Neural cell (in vitro differentiated cells): ENCODE measurements around the gene GSK3B. TPM values are rescaled to one million over a fixed set of nuclear protein-coding genes. Genes with fewer than 3 reads are reported as not detected.

Experiments used
- H2AFZ ChIP-seq: fragments of 200-600, 300-800 bp; sonication (generic), shearing (Covaris generic); 2 replicates; pipeline ENCODE4 v1.6.0; 2014; ENCODE audit warnings: low read depth, mild to moderate bottlenecking, antibody characterized with exemption, low read length, moderate library complexity
- H3F3A ChIP-seq: fragments of 200-600 bp; shearing (Covaris generic); 2 replicates; pipeline ENCODE4 v1.6.1; 2016; ENCODE audit warnings: mild to moderate bottlenecking, moderate library complexity, mixed read lengths, antibody characterized with exemption, low read length; ENCODE audit not compliant: insufficient read depth, poor library complexity, severe bottlenecking
- H3K27ac ChIP-seq: fragments of 200-600, 300-800 bp; sonication (generic), shearing (Covaris generic); 2 replicates; pipeline ENCODE4 v1.5.1; 2014; ENCODE audit warnings: mild to moderate bottlenecking, low read length, moderate library complexity
- H3K27me3 ChIP-seq: fragments of 300-800, 200-600 bp; sonication (generic), shearing (Covaris generic); 2 replicates; pipeline ENCODE4 v1.6.0; 2014; ENCODE audit warnings: mild to moderate bottlenecking, low read depth, low read length, moderate library complexity; ENCODE audit not compliant: insufficient read depth
- H3K36me3 ChIP-seq: fragments of 300-800, 200-600 bp; sonication (generic), shearing (Covaris generic); 2 replicates; pipeline ENCODE4 v1.5.1; 2014; ENCODE audit warnings: mild to moderate bottlenecking, antibody characterized with exemption, low read length, moderate library complexity; ENCODE audit not compliant: insufficient read depth
- H3K4me2 ChIP-seq: fragments of 300-800, 200-600 bp; sonication (generic), shearing (Covaris generic); 2 replicates; pipeline ENCODE4 v1.6.0; 2014; ENCODE audit warnings: mild to moderate bottlenecking, low read length
- H3K4me3 ChIP-seq: fragments of 300-800, 200-600 bp; sonication (generic), shearing (Covaris generic); 2 replicates; pipeline ENCODE4 v1.5.1; 2014; ENCODE audit warnings: mild to moderate bottlenecking, low read length, moderate library complexity
- H3K79me2 ChIP-seq: fragments of 200-600 bp; shearing (Covaris generic); replicated peaks from 2 replicates; pipeline ENCODE4 v1.6.0; 2014; ENCODE audit warnings: mild to moderate bottlenecking, low read length, moderate library complexity; ENCODE audit not compliant: insufficient read depth
- H3K9ac ChIP-seq: fragments of 300-800, 200-600 bp; sonication (generic), shearing (Covaris generic); 2 replicates; pipeline ENCODE4 v1.6.1; 2016; ENCODE audit warnings: mild to moderate bottlenecking, low read length, mixed read lengths
- H3K9me2 ChIP-seq: fragments of 200-600 bp; shearing (Covaris generic); 2 replicates; pipeline ENCODE4 v1.6.1; 2016; ENCODE audit warnings: mild to moderate bottlenecking, low read length, mixed read lengths; ENCODE audit not compliant: insufficient read depth
- H3K9me3 ChIP-seq: fragments of 200-600, 300-800 bp; sonication (generic), shearing (Covaris generic); 2 replicates; pipeline ENCODE4 v1.6.1; 2016; ENCODE audit warnings: mild to moderate bottlenecking, mixed run types, low read length, moderate library complexity, mixed read lengths
- H4K20me1 ChIP-seq: fragments of 200-600 bp; shearing (Covaris generic); 2 replicates; pipeline ENCODE4 v1.6.1; 2016; ENCODE audit warnings: mild to moderate bottlenecking, mixed run types; ENCODE audit not compliant: insufficient read depth
- EP300 ChIP-seq: fragments of 450-650 bp; conservative IDR thresholded peaks from 2 replicates; pipeline ENCODE4 v1.6.1; 2014; ENCODE audit warnings: antibody characterized with exemption, mild to moderate bottlenecking, moderate library complexity; ENCODE audit not compliant: poor library complexity, severe bottlenecking
- EZH2 ChIP-seq: fragments of 200-600, 300-800 bp; shearing (Covaris generic), sonication (generic); IDR thresholded peaks from 2 replicates; pipeline ENCODE4 v1.6.1; 2014; ENCODE audit warnings: antibody characterized with exemption, low read length, borderline replicate concordance, mild to moderate bottlenecking; ENCODE audit not compliant: insufficient read depth, poor library complexity, severe bottlenecking
- MXI1 ChIP-seq: fragments of 450-650 bp; conservative IDR thresholded peaks from 2 replicates; pipeline ENCODE4 v1.6.1; 2014; ENCODE audit warnings: antibody characterized with exemption, mild to moderate bottlenecking; ENCODE audit not compliant: poor library complexity, severe bottlenecking
- POLR2AphosphoS5 ChIP-seq: IDR thresholded peaks from 2 replicates; pipeline ENCODE4 v1.6.1; 2012
- RAD21 ChIP-seq: fragments of 450-650 bp; conservative IDR thresholded peaks from 2 replicates; pipeline ENCODE4 v1.6.1; 2014; ENCODE audit warnings: antibody characterized with exemption, mild to moderate bottlenecking, moderate library complexity
- SMC3 ChIP-seq: fragments of 450-650 bp; conservative IDR thresholded peaks from 2 replicates; pipeline ENCODE4 v1.6.1; 2014; ENCODE audit warnings: antibody characterized with exemption, mild to moderate bottlenecking, moderate library complexity; ENCODE audit not compliant: poor library complexity
- TAF1 ChIP-seq: IDR thresholded peaks from 2 replicates; pipeline ENCODE4 v1.6.1; 2012; ENCODE audit warnings: low read depth
- polyA plus RNA-seq: library from polyadenylated mRNA; depleted of rRNA; stranded (reverse); fragments of >200 nt; gene quantifications from 2 replicates; pipeline ENCODE4 v1.2.3, GENCODE V29; 2014
- TF ChIP-seq, protein P1 (sequence below): IDR thresholded peaks from 2 replicates; pipeline ENCODE4 v1.6.1; 2012; ENCODE audit warnings: borderline replicate concordance
- TF ChIP-seq, protein P2 (sequence below): fragments of 450-650 bp; IDR thresholded peaks from 2 replicates; pipeline ENCODE4 v1.5.1; 2014; ENCODE audit warnings: antibody characterized with exemption, mild to moderate bottlenecking, moderate library complexity; ENCODE audit not compliant: poor library complexity, severe bottlenecking

Gene GSK3B
- polyA plus RNA-seq, 1 donor from 2014 or later = 48.5 TPM

DNA sequence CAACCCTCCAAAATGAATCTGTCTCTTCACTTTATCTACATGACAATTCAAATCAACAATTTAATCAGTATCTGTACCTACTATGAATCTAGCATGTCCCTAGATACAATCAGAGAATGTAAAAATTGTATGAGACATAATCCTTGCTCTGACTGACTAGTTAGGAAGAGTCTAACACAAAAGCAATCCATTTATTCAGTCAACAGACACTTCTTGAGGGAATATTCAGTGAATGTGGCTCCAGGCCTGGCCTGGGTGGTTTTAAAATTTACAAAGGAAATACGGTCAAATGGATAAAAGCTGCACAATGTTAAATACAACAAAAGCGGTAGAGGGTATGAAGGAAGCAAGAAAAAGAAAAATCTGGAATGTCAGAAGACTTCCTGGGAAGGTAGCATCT lies 45.2 kb downstream of the GSK3B start:
- Histone ChIP-seq H3K4me2 (no peak overlapping the region), H3K9ac (no peak overlapping the region), H3K9me3 (no peaks in the 10 kb centered on the region), H3K27me3 (no peaks in the 10 kb centered on the region), H3K36me3 (no peaks in the 10 kb centered on the region), H3K9me2 (no peaks in the 10 kb centered on the region), H4K20me1 (peaks cover 12% of the 10 kb centered on the region), H3K4me3 (no peak overlapping the region), H3K79me2 (peaks cover 90% of the 10 kb centered on the region), H3F3A (peaks cover 4% of the 10 kb centered on the region), H3K27ac (no peak overlapping the region), H2AFZ (no peak overlapping the region)
- TF ChIP-seq, protein P1, sequence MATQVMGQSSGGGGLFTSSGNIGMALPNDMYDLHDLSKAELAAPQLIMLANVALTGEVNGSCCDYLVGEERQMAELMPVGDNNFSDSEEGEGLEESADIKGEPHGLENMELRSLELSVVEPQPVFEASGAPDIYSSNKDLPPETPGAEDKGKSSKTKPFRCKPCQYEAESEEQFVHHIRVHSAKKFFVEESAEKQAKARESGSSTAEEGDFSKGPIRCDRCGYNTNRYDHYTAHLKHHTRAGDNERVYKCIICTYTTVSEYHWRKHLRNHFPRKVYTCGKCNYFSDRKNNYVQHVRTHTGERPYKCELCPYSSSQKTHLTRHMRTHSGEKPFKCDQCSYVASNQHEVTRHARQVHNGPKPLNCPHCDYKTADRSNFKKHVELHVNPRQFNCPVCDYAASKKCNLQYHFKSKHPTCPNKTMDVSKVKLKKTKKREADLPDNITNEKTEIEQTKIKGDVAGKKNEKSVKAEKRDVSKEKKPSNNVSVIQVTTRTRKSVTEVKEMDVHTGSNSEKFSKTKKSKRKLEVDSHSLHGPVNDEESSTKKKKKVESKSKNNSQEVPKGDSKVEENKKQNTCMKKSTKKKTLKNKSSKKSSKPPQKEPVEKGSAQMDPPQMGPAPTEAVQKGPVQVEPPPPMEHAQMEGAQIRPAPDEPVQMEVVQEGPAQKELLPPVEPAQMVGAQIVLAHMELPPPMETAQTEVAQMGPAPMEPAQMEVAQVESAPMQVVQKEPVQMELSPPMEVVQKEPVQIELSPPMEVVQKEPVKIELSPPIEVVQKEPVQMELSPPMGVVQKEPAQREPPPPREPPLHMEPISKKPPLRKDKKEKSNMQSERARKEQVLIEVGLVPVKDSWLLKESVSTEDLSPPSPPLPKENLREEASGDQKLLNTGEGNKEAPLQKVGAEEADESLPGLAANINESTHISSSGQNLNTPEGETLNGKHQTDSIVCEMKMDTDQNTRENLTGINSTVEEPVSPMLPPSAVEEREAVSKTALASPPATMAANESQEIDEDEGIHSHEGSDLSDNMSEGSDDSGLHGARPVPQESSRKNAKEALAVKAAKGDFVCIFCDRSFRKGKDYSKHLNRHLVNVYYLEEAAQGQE = no peak
- TF ChIP-seq TAF1 (no peak), EZH2 (no peak), POLR2AphosphoS5 (no peak), RAD21 (no peak), SMC3 (no peak), EP300 (no peak), MXI1 (no peak)
- TF ChIP-seq, protein P2, sequence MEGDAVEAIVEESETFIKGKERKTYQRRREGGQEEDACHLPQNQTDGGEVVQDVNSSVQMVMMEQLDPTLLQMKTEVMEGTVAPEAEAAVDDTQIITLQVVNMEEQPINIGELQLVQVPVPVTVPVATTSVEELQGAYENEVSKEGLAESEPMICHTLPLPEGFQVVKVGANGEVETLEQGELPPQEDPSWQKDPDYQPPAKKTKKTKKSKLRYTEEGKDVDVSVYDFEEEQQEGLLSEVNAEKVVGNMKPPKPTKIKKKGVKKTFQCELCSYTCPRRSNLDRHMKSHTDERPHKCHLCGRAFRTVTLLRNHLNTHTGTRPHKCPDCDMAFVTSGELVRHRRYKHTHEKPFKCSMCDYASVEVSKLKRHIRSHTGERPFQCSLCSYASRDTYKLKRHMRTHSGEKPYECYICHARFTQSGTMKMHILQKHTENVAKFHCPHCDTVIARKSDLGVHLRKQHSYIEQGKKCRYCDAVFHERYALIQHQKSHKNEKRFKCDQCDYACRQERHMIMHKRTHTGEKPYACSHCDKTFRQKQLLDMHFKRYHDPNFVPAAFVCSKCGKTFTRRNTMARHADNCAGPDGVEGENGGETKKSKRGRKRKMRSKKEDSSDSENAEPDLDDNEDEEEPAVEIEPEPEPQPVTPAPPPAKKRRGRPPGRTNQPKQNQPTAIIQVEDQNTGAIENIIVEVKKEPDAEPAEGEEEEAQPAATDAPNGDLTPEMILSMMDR = no peak

DNA sequence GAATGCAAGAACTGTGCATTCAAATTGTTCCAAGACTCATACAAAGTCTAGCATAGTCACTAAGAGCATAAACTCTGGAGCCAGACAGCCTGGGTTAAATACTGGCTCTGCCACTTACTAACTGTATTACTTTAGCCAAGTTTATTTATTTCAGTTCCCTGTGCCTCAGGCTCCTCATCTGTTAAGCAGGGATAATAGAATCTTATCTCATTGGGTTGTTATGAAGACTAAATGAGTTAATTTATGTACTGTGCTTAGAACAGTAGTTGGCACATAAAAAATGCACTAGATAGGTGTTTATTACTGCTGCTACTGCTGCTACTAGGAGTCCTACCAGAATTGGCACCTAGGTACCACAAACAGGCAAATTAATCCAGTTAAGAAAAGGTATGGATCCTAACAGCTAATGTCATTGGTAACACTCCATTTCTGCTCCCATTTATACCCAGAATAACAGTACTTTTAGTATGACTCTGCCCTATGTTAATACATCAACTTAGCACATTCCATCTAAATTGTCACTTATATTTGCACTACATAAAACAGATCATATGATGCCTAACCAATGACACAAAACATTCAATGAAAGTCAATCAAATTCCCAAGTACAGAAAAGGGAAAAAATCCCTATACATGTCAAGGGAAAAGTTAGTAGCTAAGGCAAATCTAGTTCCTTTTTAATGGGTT lies 45.7 kb downstream of the GSK3B start:
- no peak overlapping the region for H3K27ac ChIP-seq
- H3K27me3 ChIP-seq = no peaks in the 10 kb centered on the region
- peaks cover 92% of the 10 kb centered on the region for H3K79me2 ChIP-seq
- H4K20me1 ChIP-seq = peaks cover 12% of the 10 kb centered on the region
- no peak overlapping the region for H2AFZ ChIP-seq
- H3F3A ChIP-seq = peaks cover 4% of the 10 kb centered on the region
- TF ChIP-seq, protein P1 = no peak
- no peak for TF ChIP-seq POLR2AphosphoS5
- no peak for TF ChIP-seq MXI1
- TF ChIP-seq, protein P2 = no peak
- TF ChIP-seq EP300 = no peak
- TF ChIP-seq SMC3 = no peak
- no peak for TF ChIP-seq EZH2
- TF ChIP-seq TAF1 = no peak
- no peak for TF ChIP-seq RAD21
- H3K36me3 ChIP-seq = no peaks in the 10 kb centered on the region
- H3K4me2 ChIP-seq = no peak overlapping the region
- H3K9ac ChIP-seq = no peak overlapping the region
- no peaks in the 10 kb centered on the region for H3K9me3 ChIP-seq
- H3K9me2 ChIP-seq = no peaks in the 10 kb centered on the region
- no peak overlapping the region for H3K4me3 ChIP-seq
